Endothelial cell of umbilical vein (primary cell): ENCODE measurements around the gene GSC2. TPM values are rescaled to one million over a fixed set of nuclear protein-coding genes. Genes with fewer than 3 reads are reported as not detected.

Experiments used
- BruUV-seq: library from RNA; stranded (reverse); fragments of 400-500 nt; replicated peaks from 2 replicates; lab custom pipeline; 2021; lab: Mats Ljungman, UMichigan
- CTCF ChIA-PET: fragments of 300-600, 350-600 bp; sonication (Branson Sonifier 250); formaldehyde crosslinking; loops from one replicate; lab custom pipeline; 2021; ENCODE audit warnings: antibody characterized with exemption, inconsistent platforms; lab: Charles Lee
- POLR2A ChIA-PET: fragments of 300-600, 350-600 bp; sonication (Branson Sonifier 250); formaldehyde crosslinking; loops from one replicate; lab custom pipeline; 2021; ENCODE audit warnings: antibody characterized with exemption, inconsistent platforms; lab: Charles Lee
- DNase-seq: peaks from one replicate; pipeline ENCODE4 v3.0.0-alpha.2; 2011; ENCODE audit warnings: low read depth, low spot score
- FAIRE-seq: peaks from 2 replicates; lab custom pipeline; 2011; peaks lifted over from hg19 to GRCh38; lab: Jason Lieb, UNC
- H2AFZ ChIP-seq: 2 replicates; pipeline ENCODE4 v1.6.0; 2012; ENCODE audit warnings: low read depth, low read length, control low read depth, inconsistent platforms
- H3K27ac ChIP-seq: 2 replicates; pipeline ENCODE4 v1.5.1; 2011; ENCODE audit warnings: low read depth, mild to moderate bottlenecking, control low read depth, low read length, moderate library complexity; ENCODE audit not compliant: insufficient read depth
- H3K27me3 ChIP-seq, 2 experiments: 2 replicates each; pipeline versions ENCODE4 v1.6.0 to v1.6.1; 2011; ENCODE audit warnings: low read length in 2 of 2, mixed read lengths in 1 of 2; ENCODE audit not compliant: control insufficient read depth in 2 of 2, insufficient read depth in 2 of 2
- H3K36me3 ChIP-seq, 2 experiments: 2 replicates in 1 of 2; 3 replicates in 1 of 2; pipeline ENCODE4 v1.5.1; 2011; ENCODE audit warnings: low read length in 2 of 2, mild to moderate bottlenecking in 1 of 2, moderate library complexity in 1 of 2; ENCODE audit not compliant: control insufficient read depth in 2 of 2, insufficient read depth in 2 of 2; ENCODE audit errors: extremely low read depth in 1 of 2
- H3K4me1 ChIP-seq: 3 replicates; pipeline ENCODE4 v1.5.1; 2011; ENCODE audit warnings: mild to moderate bottlenecking, low read length; ENCODE audit not compliant: control insufficient read depth, insufficient read depth; ENCODE audit errors: extremely low read depth
- H3K4me2 ChIP-seq: 2 replicates; pipeline ENCODE4 v1.6.1; 2011; ENCODE audit warnings: low read length, control low read depth, mixed read lengths; ENCODE audit not compliant: insufficient read depth
- H3K4me3 ChIP-seq, 3 experiments: fragments of 200-600 bp in 1 of 3; sonication (generic), shearing (Covaris generic) in 1 of 3; replicated peaks in 1 of 3; 2 replicates each; pipeline ENCODE4 v1.5.1; 2011 to 2016; ENCODE audit warnings: control low read depth in 3 of 3, low read length in 3 of 3, mild to moderate bottlenecking in 2 of 3, inconsistent platforms in 1 of 3, low read depth in 1 of 3, moderate library complexity in 1 of 3; ENCODE audit not compliant: insufficient read depth in 1 of 3
- H3K79me2 ChIP-seq: 2 replicates; pipeline ENCODE4 v1.6.0; 2012; ENCODE audit warnings: low read length, inconsistent platforms; ENCODE audit not compliant: control insufficient read depth, insufficient read depth
- H3K9ac ChIP-seq: replicated peaks from 2 replicates; pipeline ENCODE3; 2011; ENCODE audit warnings: low read length, control low read depth; ENCODE audit not compliant: insufficient read depth; ENCODE audit errors: extremely low read depth
- H3K9me1 ChIP-seq: replicated peaks from 3 replicates; pipeline ENCODE4 v1.6.0; 2011; ENCODE audit warnings: mild to moderate bottlenecking, low read length; ENCODE audit not compliant: control insufficient read depth, insufficient read depth; ENCODE audit errors: extremely low read depth
- H3K9me3 ChIP-seq: replicated peaks from 2 replicates; pipeline ENCODE4 v1.5.1; 2012; ENCODE audit warnings: low read length, inconsistent platforms; ENCODE audit not compliant: control insufficient read depth, insufficient read depth
- H4K20me1 ChIP-seq: replicated peaks from 2 replicates; pipeline ENCODE3; 2011; ENCODE audit warnings: mild to moderate bottlenecking, low read length; ENCODE audit not compliant: control insufficient read depth, insufficient read depth; ENCODE audit errors: extremely low read depth
- CTCF ChIP-seq, 2 donors: IDR thresholded peaks; 1 replicate in 1 of 2; 2 replicates in 1 of 2; pipeline ENCODE4 v1.5.1; 2011; ENCODE audit warnings: low read length in 2 of 2, mild to moderate bottlenecking in 2 of 2, moderate library complexity in 2 of 2, control low read depth in 1 of 2, inconsistent platforms in 1 of 2, low read depth in 1 of 2; ENCODE audit not compliant: insufficient read depth in 1 of 2; ENCODE audit errors: extremely low read depth in 1 of 2
- EZH2 ChIP-seq: IDR thresholded peaks from 2 replicates; pipeline ENCODE4 v1.6.1; 2012; ENCODE audit warnings: borderline replicate concordance, low read depth, mild to moderate bottlenecking, moderate library complexity, low read length, inconsistent platforms; ENCODE audit not compliant: severe bottlenecking
- FOS ChIP-seq: IDR thresholded peaks from 2 replicates; pipeline ENCODE4 v1.6.1; 2011; ENCODE audit warnings: mild to moderate bottlenecking, low read length, moderate library complexity, borderline replicate concordance; ENCODE audit not compliant: insufficient read depth
- GATA2 ChIP-seq: IDR thresholded peaks from 2 replicates; pipeline ENCODE4 v1.7.0; 2011; ENCODE audit warnings: low read depth, mild to moderate bottlenecking, moderate library complexity, mixed read lengths, low read length; ENCODE audit not compliant: insufficient read length, insufficient read depth
- JUN ChIP-seq: IDR thresholded peaks from 2 replicates; pipeline ENCODE4 v1.6.1; 2011; ENCODE audit warnings: borderline replicate concordance, low read depth; ENCODE audit not compliant: insufficient read length, insufficient read depth
- MAX ChIP-seq: IDR thresholded peaks from 2 replicates; pipeline ENCODE4 v1.6.1; 2011; ENCODE audit not compliant: insufficient read depth, insufficient read length
- MYC ChIP-seq: IDR thresholded peaks from one replicate; pipeline ENCODE4 v1.6.1; 2011; ENCODE audit warnings: mild to moderate bottlenecking, low read depth, low read length
- POLR2A ChIP-seq: IDR thresholded peaks from 2 replicates; pipeline ENCODE4 v1.6.1; 2012; ENCODE audit warnings: low read depth, mild to moderate bottlenecking, control low read depth, low read length
- POLR2AphosphoS5 ChIP-seq: IDR thresholded peaks from 2 replicates; pipeline ENCODE4 v1.6.1; 2012; ENCODE audit warnings: low read depth, mild to moderate bottlenecking, control low read depth, low read length, moderate library complexity; ENCODE audit not compliant: insufficient read depth
- dilution Hi-C: fragments of 300-500 bp; cut with MboI; formaldehyde crosslinking; loops from one replicate; pipeline ENCODE4 v1.15.0; 2019; ENCODE audit warnings: low sequenced_read_pairs; ENCODE audit not compliant: extremely low pct_ligation_motif_present
- intact Hi-C: fragments of 100-400 bp; cut with micrococcal nuclease; formaldehyde crosslinking; loops from one replicate; pipeline ENCODE4 v1.10.0; 2022
- polyA plus RNA-seq, 4 experiments: library from polyadenylated mRNA; depleted of rRNA in 3 of 4; stranded (reverse) in 3 of 4; unstranded in 1 of 4; fragments of >200 nt; gene quantifications; 2 replicates each; pipeline versions ENCODE4 v1.2.1 to v1.2.3, GENCODE V29; 2011 to 2012; ENCODE audit warnings: missing spikeins in 1 of 4
- total RNA-seq: library from RNA; stranded (reverse); gene quantifications from 2 replicates; pipeline ENCODE4 v1.2.3, GENCODE V29; 2021

GSC2 gene
- total and polyA plus RNA-seq, 2 donors (not counting 3 experiments of a cell fraction or from before 2014, with no cell fraction given), result not detected

- Histone ChIP-seq H3K4me2 (peak within 1 kb of the TSS; percentile 91), H3K9me1 (no peaks in the 10 kb centered on the region), H2AFZ (peak within 1 kb of the TSS; percentile 99), H3K4me1 (peaks cover 9% of the 10 kb centered on the region), H4K20me1 (peaks cover 7% of the 10 kb centered on the region), H3K9me3 (no peaks in the 10 kb centered on the region), H3K79me2 (peaks cover 43% of the 10 kb centered on the region), H3K9ac (peak within 1 kb of the TSS; percentile 78), H3K27me3 (no peaks in the 10 kb centered on the region), H3K27ac (peak within 1 kb of the TSS; percentile 4), H3K4me3 (peak within 1 kb of the TSS; percentile 61 to 91 (median 80)), H3K36me3 (peaks cover 0 to 2% of the 10 kb centered on the region in 2 experiments)
- FAIRE-seq (peak; percentile 92), DNase-seq (peak; percentile 97)
- intact Hi-C loops, result loop anchor here (1.0 to 2.0 kb wide), 2 partner anchors 22 to 37 kb away; partner anchors contain the start of gene ESS2
- no TSS peak for BruUV-seq
- ChIA-PET CTCF (interaction anchor here (0.5 to 2.0 kb wide), 3 partner anchors 22 to 40 kb away, joined by 4 to 8 read pairs (median 4); partner anchors contain the start of gene ESS2), POLR2A (no interaction called here)
- dilution Hi-C loops, result no loop called here
- TF ChIP-seq POLR2AphosphoS5 (peak; percentile 81), GATA2 (no peak), MAX (no peak)
These were observed 27.8 kb downstream of the GSC2 start, which contains the start of gene DGCR2 for GRCh38 chr22:19122143-19122751. DGCR2 (minus strand) TSS chr22:19122412; CDS start chr22:19122206, 206 bp downstream.

- H3K27me3 ChIP-seq, result no peaks in the 10 kb centered on the region
- no TSS peak for BruUV-seq
- H4K20me1 ChIP-seq, result peaks cover 7% of the 10 kb centered on the region
- H3K79me2 ChIP-seq, result peaks cover 48% of the 10 kb centered on the region
- H3K36me3 ChIP-seq, result peaks cover 0 to 2% of the 10 kb centered on the region in 2 experiments
- CTCF ChIA-PET, result interaction anchor here (0.5 to 1.5 kb wide), 2 partner anchors 37 to 41 kb away, joined by 4 read pairs; no protein-coding TSS in a partner anchor
- dilution Hi-C loops, result no loop called here
- H3K27ac ChIP-seq, result peak overlapping the region; percentile 4
- peaks cover 9% of the 10 kb centered on the region for H3K4me1 ChIP-seq
- H3K4me3 ChIP-seq, result peak overlapping the region; percentile 61 to 91 (median 80)
- POLR2A ChIA-PET, result no interaction called here
- FAIRE-seq (peak; percentile 56), DNase-seq (peak; percentile 54)
- H3K9me1 ChIP-seq, result no peaks in the 10 kb centered on the region
- peak overlapping the region; percentile 78 for H3K9ac ChIP-seq
- peak overlapping the region; percentile 91 for H3K4me2 ChIP-seq
- no peaks in the 10 kb centered on the region for H3K9me3 ChIP-seq
- intact Hi-C loops, result loop anchor here (1.0 to 2.0 kb wide), 2 partner anchors 23 to 37 kb away; partner anchors contain the start of gene ESS2
- no peak for TF ChIP-seq MAX
- TF ChIP-seq POLR2A, result no peak
- no peak for TF ChIP-seq POLR2AphosphoS5
- no peak for TF ChIP-seq EZH2
- no peak for TF ChIP-seq GATA2
- TF ChIP-seq MYC, result no peak
- TF ChIP-seq JUN, result no peak
- no peak for TF ChIP-seq FOS
- no peak for TF ChIP-seq CTCF (IDR thresholded peaks at IDR 0.05; ENCODE audit: extremely low read depth in 1 of 2, insufficient read depth in 1 of 2, low read depth in 1 of 2, low read length in 2 of 2)
- H2AFZ ChIP-seq, result peak overlapping the region; percentile 99
These were observed 28.4 kb downstream of the GSC2 start for GRCh38 chr22:19121631-19122142.
